ENCODE results near the gene RAB23.
"Not testable (repeated sequence)": the region's sequence is repeated elsewhere in the genome, so short reads cannot be mapped to it uniquely, and the experiment has no call there.

The RAB23 gene

GRCh38 chr6:57243526-57243925, 21.4 kb upstream of the RAB23 start:
- DNase-seq (ENCODE audit: low read depth in 2 of 2), result not testable (repeated sequence)

- no peak for DNase-seq (ENCODE audit: low read depth in 2 of 2)
Measured at GRCh38 chr6:57242505-57242904, 20.4 kb upstream of the RAB23 start.

DNA sequence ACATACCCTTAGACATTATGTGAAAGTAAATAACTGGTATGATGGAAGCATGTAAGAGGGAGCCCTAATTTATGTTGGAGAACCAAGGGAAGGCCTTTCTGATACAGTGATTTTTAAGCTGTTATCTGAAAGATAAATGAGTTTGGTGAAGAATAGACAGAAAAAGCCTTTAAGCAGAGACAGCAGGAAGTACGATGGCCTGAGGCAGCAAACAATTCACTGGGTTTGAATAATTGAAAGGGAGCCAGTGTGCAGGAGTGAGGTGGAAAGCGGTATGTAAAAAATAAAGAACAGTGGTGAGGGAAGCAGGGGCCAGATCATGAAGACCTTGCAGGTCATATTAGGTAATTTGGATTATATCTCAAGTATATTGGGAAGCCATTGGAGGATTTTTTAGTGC, 4.1 kb upstream of the RAB23 start:
- DNase-seq (ENCODE audit: low read depth in 2 of 2), result no peak

- no peak for DNase-seq (ENCODE audit: low read depth in 2 of 2)
Measured at GRCh38 chr6:57224769-57225515, 2.8 kb upstream of the RAB23 start.

DNA sequence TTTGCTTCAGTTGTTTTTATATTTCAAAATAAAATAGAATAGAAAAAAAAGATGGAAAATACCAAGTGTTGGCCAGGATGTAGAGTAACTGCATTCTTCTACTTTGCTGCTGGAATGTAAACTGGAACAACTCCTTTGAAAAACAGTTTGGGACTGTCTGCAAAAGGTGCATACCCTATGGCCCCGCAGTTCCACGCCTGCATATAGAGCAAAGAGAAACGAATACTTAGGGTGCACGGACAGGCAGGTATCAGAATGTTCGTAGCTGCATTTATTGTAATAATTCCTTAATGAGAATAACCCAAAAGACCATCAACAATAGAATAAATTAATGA, 603 bp upstream of the RAB23 start:
- DNase-seq (ENCODE audit: low read depth in 2 of 2), result no peak

DNA sequence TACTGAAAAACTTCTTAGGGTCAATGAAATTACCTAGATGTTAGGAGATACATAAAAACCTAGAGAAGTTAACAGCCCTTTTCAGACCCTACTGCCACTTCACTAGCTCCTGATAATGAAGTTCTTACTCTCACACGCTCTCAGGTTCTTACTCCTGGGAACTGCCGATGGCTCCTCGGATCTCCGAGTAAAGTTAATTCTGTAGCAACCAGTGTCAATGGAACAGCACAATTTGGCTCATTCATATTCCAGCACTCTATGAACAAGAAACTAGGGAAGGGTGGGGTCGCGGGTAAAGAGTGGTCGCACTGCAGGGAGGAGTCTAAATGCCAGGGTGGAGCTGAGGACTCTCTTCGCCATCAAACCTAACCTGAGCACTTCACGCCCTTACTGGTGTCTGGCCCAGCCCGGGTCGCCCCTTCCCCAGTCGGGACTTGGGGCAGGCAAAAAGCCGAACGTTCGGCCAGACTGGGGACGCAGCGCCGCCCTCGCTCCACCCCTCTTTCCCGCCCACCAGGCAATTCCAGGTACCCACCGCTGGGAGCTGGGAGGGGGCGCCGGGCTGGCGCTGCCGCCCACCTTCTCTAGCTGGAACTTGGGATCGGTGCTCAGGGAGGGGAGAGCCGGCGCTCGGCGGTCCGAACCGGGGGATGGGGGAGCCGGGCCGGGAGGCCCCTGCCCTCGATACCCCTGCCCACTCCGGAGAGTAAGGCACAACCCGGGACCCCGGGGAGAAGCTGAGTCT, 744 bp downstream of the RAB23 start:
- peak; percentile 12 to 36 for DNase-seq (ENCODE audit: low read depth in 2 of 2)

DNA sequence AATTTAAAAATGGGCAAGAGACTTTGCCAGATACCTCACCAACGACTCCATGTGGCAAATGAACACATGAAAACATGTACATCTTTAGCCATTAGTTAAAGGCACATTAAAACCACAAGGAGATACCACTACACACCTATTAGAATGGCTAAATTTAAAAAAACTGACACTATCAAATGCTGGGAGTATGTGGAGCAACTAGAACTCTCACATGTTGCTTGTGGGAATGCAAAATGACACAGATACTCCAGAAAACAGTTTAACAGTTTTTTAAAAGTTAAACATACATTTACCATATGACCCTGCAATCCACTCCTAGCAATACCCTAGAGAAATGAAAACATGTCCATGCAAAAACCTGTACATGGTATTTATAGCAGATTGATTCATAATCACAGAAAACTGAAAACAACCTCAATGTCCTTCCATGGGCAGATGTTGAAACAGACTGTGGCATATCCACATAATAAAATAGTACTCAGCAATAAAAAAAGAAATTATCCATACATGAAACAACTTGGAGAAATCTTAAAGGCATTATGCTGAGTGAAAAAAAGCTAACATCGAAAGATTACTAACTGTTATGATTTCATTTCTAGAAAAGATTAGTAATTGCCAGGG, 1.9 kb downstream of the RAB23 start:
- DNase-seq (ENCODE audit: low read depth in 2 of 2), result no peak

DNA sequence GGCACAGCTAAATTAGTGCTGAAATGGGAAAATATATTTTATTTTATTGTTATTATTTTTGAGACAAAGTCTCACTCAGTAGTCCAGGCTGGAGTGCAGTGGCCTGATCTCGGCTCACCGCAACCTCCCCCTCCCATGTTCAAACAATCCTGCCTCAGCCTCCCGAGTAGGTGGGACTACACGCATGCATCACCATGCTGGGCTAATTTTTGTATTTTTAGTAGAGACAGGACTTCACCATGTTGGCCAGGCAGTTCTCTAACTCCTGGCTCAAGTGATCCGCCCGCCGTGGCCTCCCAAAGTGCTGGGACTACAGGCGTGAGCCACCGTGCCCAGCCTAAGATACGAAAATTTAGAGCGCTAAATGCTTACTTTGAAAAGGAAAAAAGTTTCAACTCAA, 4.8 kb downstream of the RAB23 start:
- DNase-seq (ENCODE audit: low read depth in 2 of 2), result no peak

GRCh38 chr6:57216235-57217101, 5.6 kb downstream of the RAB23 start:
- DNase-seq (ENCODE audit: low read depth in 2 of 2), result no peak

DNA sequence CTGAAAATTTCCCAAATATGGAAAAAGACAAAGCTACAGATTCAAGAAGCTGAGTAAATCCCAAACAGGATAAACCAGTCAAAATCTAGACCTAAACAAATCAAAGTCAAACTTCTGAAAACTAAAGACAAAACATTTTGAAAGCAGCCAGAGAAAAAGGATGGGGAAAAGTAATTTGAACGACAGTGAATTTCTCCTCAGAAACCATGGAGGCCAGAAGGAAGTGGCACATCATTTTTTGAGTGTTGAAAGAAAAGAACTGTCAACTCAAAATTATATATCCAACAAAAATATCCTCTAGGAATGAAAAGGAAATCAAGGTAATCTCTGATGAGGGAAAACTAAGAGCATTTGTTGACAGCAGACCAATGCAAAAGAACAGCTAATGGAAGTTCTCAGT, 6.8 kb downstream of the RAB23 start:
- no peak for DNase-seq (ENCODE audit: low read depth in 2 of 2)

DNA sequence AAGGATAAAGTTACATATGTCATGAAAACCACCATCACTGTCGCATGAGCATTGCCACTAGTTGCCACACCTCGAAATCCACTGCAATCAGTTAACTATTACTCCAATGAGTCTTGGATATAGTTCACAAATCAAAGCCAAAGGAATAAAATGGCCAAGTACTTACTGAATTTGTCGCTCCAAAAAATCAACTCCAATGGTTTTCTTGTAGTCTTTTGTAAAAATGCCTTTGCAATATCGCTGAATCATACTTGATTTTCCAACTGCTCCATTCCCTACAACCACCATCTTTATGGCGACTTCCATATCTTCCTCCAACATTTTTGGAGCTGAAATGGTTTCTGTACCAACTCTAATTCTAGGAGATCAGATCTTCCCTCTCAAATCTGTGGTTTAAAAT, 12.0 kb downstream of the RAB23 start:
- DNase-seq (ENCODE audit: low read depth in 2 of 2), result no peak

DNA sequence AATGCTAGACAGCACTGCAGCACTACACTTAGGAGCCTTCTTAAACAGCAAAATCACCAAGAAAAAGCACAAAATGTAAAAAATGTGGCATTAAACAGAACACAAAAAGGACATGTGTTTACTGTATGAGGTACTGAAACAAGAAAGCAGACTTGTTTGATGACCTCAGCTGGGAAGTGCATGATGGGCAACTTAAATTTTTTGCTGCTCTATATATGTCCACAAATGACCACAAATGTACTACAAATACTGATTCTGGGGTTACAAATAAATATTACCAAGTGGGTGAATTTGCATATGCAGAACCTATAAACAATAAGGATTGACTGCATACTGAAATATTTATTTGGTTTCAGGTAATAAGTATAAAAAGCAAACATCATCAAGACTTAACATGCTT, 13.1 kb downstream of the RAB23 start:
- no peak for DNase-seq (ENCODE audit: low read depth in 2 of 2)

GRCh38 chr6:57207872-57208271, 14.2 kb downstream of the RAB23 start:
- DNase-seq (ENCODE audit: low read depth in 2 of 2), result no peak

GRCh38 chr6:57207141-57207540, 15.0 kb downstream of the RAB23 start:
- DNase-seq (ENCODE audit: low read depth in 2 of 2), result no peak

GRCh38 chr6:57205550-57206328, 16.4 kb downstream of the RAB23 start:
- no peak for DNase-seq (ENCODE audit: low read depth in 2 of 2)

DNA sequence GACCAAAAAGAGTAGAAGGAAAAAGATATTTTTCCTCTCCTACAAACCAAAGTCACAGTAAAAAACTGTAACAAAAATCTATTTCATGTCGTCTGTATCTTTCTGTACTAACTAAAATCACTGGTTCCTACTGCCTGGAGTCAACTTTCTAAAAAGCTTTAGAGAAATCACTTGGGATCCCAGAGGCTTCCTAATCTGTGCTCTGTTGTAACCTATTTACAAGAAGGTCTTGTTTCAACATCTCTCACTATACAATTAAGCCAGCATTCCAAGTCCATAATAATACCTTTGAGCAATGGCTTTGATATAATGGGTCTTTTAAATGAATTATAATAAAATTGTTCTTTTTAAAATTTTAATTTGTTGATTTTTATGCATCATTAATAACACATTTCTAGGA, 20.4 kb downstream of the RAB23 start:
- DNase-seq (ENCODE audit: low read depth in 2 of 2), result no peak

DNA sequence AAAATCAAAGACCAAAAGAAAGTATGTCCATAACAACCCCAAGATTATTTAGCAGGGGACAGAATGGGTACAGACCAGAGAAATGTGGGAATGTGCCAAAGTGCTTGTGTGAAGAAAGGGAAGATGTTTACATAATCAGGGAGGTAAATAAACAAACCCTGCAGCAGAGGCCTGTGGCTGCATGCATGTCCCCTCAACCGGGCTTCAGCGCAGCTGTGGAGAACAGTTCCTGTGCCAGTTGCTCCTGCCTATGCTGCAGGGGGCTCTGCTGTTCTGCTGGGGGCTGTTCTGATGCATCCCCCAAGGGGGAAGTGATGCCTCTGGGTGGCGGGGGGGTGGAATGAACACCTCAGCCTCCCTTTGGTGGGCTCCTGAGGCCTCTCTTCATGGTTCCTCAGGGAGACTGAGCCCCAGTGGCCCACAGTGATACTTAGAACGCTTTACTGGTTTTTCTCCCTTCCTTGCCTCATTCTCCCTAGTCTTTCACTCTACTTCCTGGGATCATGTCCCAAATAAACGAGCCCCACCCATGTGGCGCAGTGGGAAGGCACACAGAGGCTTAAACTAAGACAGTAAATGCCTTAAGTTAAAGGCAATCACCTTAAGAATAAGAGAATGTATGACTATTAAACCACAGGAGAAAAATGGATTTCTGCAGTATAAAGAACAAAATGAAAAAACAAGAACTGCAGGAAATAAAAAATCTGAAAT, 23.0 kb downstream of the RAB23 start:
- no peak for DNase-seq (ENCODE audit: low read depth in 2 of 2)

DNA sequence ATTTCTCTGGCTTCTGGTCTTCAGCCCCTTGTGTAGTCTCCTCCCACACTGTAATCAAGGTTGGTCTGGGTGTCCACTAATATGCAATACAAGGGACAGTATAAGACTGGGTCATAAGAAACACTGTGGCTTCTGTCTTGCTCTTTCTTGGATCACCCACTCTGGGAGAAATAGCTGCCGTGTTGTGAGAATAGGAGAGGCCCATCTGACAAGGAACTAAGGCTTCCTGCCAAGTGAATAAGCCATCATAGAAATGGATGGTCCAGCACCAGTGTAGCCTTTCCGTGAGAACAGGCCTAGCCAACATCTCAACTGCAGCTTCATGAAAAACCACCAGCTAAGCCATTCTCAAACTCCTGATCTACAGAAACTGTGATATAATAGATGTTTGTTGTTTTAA, 26.6 kb downstream of the RAB23 start:
- no peak for DNase-seq (ENCODE audit: low read depth in 2 of 2)

GRCh38 chr6:57193177-57193576, 28.9 kb downstream of the RAB23 start:
- no peak for DNase-seq (ENCODE audit: low read depth in 2 of 2)

DNA sequence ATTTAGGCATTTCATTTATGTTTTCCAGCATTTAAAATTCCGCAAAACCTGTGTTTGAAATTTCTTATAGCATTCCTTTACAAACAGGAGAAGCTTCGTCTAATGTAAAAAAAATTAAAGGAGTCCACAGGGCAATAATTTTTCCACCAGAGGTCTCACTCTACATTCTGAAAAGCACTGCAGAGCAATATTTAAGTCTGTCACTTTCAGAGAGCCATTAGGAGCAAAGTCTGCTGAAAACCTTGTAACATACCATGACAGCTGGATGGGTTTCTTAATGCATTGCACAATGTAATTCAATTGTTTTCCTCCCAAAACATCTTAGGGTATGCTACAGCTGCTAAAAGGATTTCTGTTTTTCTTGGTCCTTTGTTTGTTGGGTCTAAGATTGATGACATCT, 32.0 kb downstream of the RAB23 start:
- no peak for DNase-seq (ENCODE audit: low read depth in 2 of 2)

DNA sequence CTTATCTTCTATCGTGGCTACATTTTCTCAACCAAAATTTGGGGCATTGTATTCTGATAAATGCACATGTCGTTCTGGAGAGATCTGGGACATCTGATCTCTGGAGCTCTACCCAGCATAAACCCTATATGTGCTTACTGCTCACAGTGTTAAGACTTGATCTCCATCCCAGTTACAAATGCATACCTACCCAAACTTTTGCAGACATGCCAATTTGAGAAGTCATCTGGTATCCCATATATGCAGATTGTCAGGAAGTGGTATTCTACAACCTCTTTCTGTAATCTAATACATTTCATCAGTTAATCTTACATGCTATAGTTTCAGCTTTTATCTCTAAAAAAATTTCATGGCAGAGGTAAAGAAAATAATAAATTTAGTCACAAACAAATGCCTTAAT, 38.8 kb downstream of the RAB23 start:
- no peak for DNase-seq (ENCODE audit: low read depth in 2 of 2)

Data from stimulated activated CD4-positive, alpha-beta T cell treated with anti-CD3 and anti-CD28 coated beads, Interleukin-4, amount 100 ng/mL, for 48 hours (primary cell).